SIG-M5 (cell line): ENCODE measurements around the gene COL20A1.
"Not testable (repeated sequence)": the region's sequence is repeated elsewhere in the genome, so short reads cannot be mapped to it uniquely, and the experiment has no call there.

ENCODE experiments used
- DNase-seq: peaks from one replicate; lab custom pipeline; 2025; lab: John Stamatoyannopoulos, UW

The COL20A1 gene

GRCh38 chr20:63334356-63334755 is 41.4 kb downstream of the COL20A1 start:
- DNase-seq = no peak

DNA sequence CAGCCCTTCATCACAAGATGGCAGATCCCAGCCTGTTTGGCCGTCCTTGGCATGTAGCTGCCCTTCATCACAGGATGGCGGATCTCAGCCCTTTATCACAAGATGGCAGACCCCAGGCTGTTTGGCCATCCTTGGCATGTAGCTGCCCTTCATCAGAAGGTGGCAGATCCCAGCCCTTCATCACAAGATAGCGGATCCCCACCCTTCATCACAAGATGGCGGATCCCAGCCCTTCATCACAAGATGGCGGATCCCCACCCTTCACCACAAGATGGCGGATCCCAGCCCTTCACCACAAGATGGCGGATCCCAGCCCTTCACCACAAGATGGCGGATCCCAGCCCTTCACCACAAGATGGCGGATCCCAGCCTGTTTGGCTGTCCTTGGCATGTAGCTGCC is 42.1 kb downstream of the COL20A1 start:
- not testable (repeated sequence) for DNase-seq

DNA sequence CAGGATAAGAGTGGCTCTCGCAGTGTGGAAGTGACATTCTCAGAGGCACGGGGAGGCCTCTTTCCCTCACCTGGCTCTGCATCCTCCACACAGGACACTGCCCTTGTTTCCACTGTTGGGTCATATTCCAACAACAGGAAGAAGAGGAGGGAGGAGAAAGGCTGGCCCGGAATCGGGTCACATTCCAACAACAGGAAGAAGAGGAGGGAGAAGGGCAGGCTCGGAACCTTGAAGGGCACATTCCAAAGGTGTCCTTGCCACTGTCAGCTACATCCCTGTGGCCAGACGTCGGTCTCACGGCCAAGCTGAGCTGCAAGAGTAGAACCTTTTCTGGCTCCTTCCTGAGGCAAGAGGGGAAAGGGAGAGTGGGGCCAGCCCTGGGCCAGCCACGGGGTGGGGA is 42.7 kb downstream of the COL20A1 start:
- DNase-seq = no peak

- DNase-seq = no peak
These were observed 43.3 kb downstream of the COL20A1 start for GRCh38 chr20:63336232-63336752.

GRCh38 chr20:63337786-63338420 is 44.9 kb downstream of the COL20A1 start:
- no peak for DNase-seq

DNA sequence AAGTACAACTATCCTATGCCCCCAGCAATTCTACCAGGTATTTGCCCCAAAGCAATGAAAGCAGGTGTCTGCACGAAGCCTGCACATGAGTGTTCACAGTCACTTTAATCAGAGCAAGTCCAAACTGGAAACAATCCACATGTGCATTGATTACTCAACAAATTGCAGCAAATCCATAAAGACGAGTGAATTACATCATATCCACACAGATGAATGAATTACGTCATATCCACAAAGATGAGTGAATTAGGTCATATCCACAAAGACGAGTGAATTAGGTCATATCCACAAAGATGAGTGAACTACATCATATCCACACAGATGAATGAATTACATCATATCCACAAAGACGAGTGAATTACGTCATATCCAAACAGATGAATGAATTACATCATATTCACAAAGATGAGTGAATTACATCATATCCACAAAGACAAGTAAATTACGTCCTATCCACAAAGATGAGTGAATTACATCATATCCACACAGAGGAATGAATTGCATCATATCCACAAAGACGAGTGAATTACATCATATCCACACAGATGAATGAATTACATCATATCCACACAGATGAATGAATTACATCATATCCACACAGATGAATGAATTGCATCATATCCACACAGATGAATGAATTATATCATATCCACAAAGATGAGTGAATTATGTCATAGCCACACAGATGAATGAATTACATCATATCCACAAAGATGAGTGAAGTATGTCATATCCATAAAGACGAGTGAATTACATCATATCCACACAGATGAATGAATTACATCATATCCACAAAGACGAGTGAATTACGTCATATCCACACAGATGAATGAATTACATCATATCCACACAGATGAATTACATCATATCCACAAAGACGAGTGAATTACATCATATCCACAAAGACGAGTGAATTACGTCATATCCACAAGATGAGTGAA is 46.4 kb downstream of the COL20A1 start:
- DNase-seq = not testable (repeated sequence)

GRCh38 chr20:63340158-63340688 is 47.2 kb downstream of the COL20A1 start:
- DNase-seq = not testable (repeated sequence)

DNA sequence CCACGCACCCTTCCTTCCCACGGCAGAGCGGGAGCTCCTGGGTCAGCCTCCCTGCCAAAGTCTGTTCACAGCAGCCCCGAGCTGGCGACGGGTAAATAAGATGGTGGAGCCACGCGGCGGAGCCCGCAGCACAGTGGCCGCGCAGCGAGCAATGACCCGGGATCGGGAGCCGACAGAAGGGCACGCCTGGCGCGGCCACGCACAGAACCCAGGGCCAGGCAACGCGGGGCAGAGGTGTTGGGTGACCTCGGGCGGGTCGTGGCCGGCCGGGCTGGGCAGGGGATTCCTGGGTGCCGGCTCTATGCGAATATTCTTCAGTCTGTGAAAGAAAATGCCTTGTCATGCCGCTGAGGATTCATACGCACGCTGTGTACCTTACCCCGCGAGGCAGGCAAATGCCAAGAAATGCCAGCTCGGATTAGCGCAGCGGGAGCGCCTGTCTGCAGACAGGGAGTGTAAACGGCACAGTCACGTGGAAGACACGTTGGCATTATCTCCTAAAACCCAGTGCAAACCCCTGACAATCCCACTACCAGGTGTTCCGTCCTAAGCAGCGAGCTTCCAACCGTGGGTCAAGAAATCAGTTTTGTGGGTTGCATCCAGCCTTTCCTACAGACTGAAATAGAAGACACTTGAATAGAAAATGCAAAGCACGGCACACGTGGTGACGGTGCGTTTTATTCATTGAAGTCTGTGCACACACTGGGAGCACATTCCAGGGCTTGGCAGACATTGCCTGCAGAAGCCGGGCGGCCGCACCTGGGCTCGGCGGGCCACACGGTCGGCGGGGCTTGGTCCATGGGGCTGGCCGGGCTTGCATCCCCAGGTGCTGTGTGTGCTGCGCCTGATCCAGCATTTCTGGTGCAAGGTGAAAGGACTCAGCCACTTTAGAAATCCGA is 49.8 kb downstream of the COL20A1 start:
- DNase-seq = no peak

DNA sequence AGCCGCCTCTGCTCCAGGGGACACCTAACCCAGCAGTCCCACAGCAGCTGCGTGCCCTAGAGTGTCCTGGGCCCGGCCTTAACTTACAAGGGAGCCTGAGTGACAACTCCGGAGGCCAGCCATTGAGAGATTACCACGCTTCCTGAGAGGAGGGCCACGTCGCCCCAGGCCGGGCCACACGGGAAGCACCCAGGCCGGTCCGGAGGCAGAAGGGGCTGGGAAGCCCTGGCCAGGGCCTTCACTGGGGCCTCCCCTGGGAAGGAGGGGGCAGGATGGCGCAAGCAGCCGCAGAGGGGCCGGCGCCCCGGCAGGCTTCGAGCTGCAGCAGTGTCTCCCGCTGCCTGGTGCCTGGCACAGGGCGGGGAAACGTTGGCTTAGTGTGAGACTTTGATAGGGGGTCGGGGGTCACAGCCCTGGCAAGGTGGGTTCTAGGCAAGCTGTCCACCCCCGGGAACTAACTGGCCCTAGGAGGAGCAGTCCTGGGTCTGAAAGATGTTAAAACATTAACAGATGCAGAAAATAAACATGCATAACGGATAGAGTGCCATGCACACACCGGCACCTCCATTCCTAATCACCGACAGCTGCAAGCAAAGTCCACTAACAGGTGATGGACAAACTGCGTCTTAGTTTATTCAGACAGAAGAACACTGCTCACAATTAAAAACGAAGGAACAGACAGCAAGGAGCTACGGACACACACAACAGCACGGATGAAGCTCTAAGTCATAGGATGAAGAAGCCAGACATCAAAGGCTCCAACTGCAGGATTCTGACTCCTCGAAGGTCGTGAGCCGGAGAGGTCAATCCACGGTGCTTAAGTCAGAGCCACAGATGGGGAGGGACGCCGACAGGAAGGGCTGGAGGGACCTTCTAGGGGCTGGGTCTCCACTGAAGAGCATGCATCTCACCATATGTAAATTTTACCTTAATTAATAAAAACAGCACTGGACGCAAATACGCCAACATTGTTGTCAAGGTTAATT is 50.8 kb downstream of the COL20A1 start:
- no peak for DNase-seq

GRCh38 chr20:63344616-63345327 is 51.8 kb downstream of the COL20A1 start:
- no peak for DNase-seq

- no peak for DNase-seq
These were observed 52.5 kb downstream of the COL20A1 start for GRCh38 chr20:63345328-63346100.

DNA sequence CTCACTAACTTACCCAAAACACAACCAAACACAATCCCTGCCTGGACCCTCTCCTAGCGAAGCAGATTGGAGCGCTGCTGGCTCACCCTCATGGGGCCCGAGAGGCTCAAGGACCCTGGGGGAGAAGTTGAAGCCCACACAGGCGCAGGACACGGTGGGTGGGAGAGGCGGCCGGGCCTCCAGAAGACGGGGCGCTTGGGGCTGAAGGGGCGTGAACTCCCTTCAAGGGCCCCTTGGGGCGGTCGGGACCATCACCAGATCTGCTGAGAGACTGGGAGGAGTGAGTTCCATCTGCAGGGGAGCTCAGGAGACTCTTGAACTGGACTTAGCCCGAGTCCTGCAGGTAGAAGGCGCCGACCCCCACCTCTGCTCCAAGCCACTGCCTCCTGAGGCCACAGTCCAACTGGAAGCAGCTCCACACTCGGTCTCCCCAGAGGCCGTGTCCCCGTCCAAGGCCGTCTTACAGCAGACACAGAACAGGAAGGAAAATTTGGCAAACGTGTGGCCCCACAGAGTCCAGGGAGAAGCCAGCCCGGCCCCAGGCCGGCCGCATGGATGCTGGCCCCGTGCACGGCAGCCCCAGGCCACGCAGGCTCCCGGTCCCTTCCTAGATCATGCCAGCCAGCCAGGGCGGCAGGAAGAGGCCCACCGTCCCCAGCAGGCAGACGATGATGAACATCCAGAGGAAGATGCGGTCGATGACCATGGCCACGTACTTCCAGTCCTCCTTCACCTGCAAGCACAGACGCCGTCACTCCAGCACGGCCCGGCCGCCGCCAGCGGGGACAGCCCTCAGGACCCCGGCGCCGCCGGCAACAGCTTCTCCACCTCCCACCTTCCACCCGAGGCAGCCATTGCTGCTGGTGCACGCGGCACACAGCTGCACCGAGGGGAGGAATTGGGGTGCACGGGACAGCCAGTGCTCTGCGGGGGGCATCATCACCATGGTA is 53.4 kb downstream of the COL20A1 start:
- DNase-seq = no peak

- no peak for DNase-seq
These were observed 54.2 kb downstream of the COL20A1 start for GRCh38 chr20:63347081-63347741.

DNA sequence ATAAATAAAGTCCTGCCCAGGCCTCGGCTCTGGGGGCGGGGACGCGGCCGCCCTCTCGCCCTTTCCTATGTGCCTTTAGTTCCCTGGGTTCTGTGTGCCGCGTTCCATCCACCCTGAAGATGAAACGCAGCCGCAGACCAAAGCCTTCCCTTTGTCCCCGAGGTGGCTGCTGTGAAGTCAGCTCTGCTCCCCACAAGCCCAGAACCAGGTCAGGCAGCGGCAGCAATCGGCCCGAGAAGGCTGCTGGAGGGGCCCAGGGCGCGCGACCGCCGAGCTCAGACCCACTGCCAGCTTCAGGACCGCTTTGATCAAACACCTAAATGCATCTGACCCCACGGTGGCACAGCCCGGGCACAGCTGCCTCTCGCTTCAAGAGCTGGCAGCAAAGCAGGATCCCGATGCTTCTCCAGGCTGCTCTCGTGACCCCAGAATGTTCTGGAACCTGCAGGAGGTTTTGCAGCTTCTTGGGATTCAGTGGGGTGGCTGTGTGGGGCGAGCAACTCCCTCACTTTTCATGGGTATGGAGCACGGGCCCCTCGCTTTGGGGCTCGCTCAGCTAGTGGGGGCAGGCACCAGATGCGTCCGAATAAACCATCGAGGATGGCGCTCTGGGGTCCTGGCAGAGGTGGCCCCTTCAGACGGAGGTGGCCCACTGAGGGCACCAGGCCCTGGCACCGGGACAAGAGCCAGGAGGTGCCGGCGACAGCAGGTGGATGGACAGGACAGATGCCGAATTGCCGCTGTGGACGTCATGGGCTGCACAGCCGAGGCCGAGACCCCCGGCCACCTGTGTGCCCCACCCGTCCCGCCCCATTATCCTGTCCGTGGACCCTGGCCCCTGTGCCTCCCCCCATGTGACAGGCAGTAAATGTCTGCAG is 55.2 kb downstream of the COL20A1 start:
- DNase-seq = no peak

DNA sequence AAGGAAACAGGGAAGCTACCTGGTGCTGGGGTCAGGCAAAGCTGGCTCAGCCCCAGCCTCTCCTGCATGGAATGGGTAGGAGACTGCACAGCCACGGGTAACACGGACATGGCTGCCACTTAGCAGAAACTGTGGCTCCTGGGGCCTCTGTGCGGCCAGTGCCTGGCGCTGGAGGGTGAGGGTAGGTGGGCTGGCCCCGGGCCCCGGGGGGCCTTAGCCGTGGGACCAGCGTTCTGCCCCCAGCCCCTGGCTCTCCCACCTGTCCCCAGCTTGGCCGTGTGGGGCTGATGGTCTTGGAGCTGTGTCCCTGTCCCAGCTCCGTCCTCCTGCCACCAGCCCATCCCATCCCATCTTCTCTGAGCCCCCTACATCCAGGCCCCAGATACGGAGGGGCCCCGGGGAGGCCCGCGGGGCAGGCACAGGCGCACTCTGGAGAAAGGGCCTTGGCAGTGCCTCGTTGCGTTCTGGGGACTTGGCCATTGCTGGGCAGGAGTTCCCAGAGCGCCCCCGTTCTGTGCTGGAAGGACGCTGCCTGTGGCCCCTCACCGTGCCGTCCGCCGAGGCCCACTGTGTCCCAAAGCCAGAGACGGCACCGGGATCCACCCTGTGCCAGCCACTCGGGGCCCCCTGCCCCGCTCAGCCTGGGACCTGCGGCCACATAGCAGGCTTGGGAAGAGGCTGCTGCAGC is 56.0 kb downstream of the COL20A1 start:
- no peak for DNase-seq

GRCh38 chr20:63349516-63349895 is 56.5 kb downstream of the COL20A1 start:
- no peak for DNase-seq
